GM10248 (cell line): Measurements from ENCODE around the gene SLCO2A1.

ENCODE experiments used
- CTCF ChIA-PET: fragments of 300-600 bp; sonication (Branson Sonifier 250); formaldehyde crosslinking; extraction: SDS; loops from one replicate; lab custom pipeline; 2021; ENCODE audit warnings: antibody characterized with exemption; lab: Yijun Ruan, JAX
- POLR2A ChIA-PET: fragments of 350-650 bp; sonication (Branson Sonifier 250); formaldehyde crosslinking; extraction: SDS; loops from one replicate; lab custom pipeline; 2020; ENCODE audit warnings: antibody characterized with exemption; lab: Yijun Ruan, JAX
- DNase-seq: peaks from one replicate; pipeline ENCODE4 v3.0.0; 2012; ENCODE audit errors: extremely low spot score
- CTCF ChIP-seq: IDR thresholded peaks from 2 replicates; pipeline ENCODE4 v1.5.1; 2012; ENCODE audit warnings: mild to moderate bottlenecking, low read depth; ENCODE audit errors: extremely low read depth, missing control alignments, control extremely low read depth

Gene SLCO2A1

GRCh38 chr3:133944641-133945380 lies 84.9 kb downstream of the SLCO2A1 start:
- ChIA-PET POLR2A (no interaction called here), CTCF (interaction anchor here (1.4 kb wide), 1 partner anchor 14 kb away, joined by 3 read pairs; no protein-coding TSS in a partner anchor)
- no peak for TF ChIP-seq CTCF
- DNase-seq, result no peak

DNA sequence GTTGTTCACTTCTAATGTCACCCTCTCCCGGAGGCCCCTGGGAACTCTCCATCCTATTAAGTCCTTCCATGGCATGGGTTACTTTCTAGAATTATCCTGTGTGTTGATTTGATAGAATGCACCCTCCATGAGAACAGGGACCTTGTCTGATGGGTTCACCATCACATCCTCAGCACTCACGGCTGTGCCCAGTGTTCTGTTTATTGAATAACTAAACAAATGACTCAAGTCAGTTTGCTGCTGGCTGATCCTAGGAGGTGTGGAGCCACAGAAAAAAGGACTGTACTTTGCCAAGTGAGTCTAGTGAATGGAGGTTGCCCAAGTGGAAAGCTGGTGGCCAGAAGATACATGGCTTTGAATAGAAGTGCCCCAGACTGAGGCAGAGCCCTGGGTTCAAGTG lies 85.5 kb downstream of the SLCO2A1 start:
- DNase-seq, result no peak
- no peak for TF ChIP-seq CTCF
- POLR2A ChIA-PET, result no interaction called here
- CTCF ChIA-PET, result interaction anchor here (1.4 kb wide), 1 partner anchor 14 kb away, joined by 3 read pairs; no protein-coding TSS in a partner anchor

DNA sequence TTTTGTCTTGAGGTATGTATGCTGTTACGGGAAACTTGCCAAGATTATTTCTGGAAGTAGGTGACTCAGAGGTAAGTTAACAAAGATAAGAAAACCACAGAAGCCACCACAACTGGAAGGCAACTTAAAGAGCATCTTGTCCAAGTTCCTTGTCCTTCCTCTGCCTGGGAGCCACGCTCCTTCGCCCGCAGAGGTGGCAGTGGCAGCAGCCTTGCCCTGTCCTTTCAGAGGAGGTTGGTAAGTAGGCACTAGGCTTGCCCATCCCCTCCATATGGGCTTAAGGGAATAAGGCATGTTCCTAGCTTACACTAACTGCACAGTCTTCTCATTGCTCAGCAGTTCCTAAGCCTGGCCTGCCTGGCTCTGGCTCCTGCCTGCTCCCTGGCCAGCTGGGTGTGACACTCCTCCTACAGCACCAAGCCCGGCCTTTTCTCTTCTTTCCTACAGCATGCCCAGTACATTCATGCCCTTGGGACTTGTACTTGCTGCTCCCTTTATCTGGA lies 86.0 kb downstream of the SLCO2A1 start:
- DNase-seq, result no peak
- POLR2A ChIA-PET, result no interaction called here
- TF ChIP-seq CTCF, result no peak
- CTCF ChIA-PET, result interaction anchor here (1.5 kb wide), 1 partner anchor 268 kb away, joined by 3 read pairs; no protein-coding TSS in a partner anchor

- TF ChIP-seq CTCF, result no peak
- DNase-seq, result no peak
- ChIA-PET CTCF (interaction anchor here (1.5 kb wide), 1 partner anchor 269 kb away, joined by 3 read pairs; no protein-coding TSS in a partner anchor), POLR2A (no interaction called here)
Observed at GRCh38 chr3:133943031-133943535, 86.6 kb downstream of the SLCO2A1 start.

DNA sequence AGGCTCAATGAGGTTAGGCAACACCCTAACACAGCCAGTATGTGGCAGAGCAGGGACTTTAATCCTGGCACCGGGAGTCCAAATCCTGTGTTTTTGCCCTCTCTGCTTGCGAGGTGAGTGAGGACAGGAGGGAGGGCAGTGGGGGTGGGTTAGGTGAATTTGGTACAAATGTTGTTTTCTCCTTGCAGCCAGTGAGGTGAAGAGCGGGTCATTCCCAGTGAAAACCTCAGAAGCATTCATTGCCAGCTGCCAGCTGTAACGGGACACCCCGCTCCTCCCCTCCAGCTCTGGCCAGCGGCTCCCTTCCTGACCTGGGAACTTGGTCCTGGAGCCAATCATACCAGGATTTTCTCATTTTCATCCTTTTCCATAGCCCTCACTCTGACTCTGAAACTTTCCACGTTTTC lies 88.3 kb downstream of the SLCO2A1 start:
- POLR2A ChIA-PET, result no interaction called here
- CTCF ChIA-PET, result no interaction called here
- DNase-seq, result no peak
- no peak for TF ChIP-seq CTCF

DNA sequence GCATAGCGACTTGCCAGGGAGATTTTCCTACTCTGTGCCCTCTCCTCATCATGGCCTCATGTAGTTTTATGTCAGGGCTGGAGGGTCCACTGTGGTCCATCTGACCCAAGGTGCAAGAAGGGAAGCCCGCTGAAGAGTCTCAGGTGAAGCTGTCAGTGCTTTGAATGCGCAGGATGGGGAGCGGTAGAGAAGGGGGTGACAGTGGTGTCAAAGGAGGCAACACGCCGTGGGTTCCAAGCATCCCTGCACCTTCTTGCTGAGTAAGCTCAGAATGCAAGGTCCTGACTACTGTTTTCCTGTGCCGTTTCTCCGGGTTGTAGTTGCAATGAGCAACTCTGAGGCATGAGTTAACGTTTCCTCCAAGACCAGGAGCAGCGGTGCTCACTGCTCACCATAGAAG lies 89.2 kb downstream of the SLCO2A1 start:
- no peak for TF ChIP-seq CTCF
- POLR2A ChIA-PET, result interaction anchor here (0.6 kb wide), 1 partner anchor 385 kb away, joined by 3 read pairs; no protein-coding TSS in a partner anchor
- CTCF ChIA-PET, result interaction anchor here (1.3 kb wide), 1 partner anchor 272 kb away, joined by 3 read pairs; no protein-coding TSS in a partner anchor
- DNase-seq, result no peak
